RWPE2 (cell line): ENCODE measurements around the gene PHACTR4.

Experiments used
- ATAC-seq: fragments of 200-7000 bp; cut with Tn5 transposase; 3 replicates; pipeline ENCODE4 v1.9.1; 2021; ENCODE audit warnings: low read depth
- DNase-seq: peaks from one replicate; pipeline ENCODE4 v3.0.0-alpha.2; 2020; ENCODE audit warnings: low spot score
- H3K27ac ChIP-seq: fragments of 450-650 bp; 2 replicates; pipeline ENCODE4 v1.5.1; 2017; ENCODE audit warnings: mild to moderate bottlenecking; ENCODE audit not compliant: poor library complexity, severe bottlenecking
- H3K27me3 ChIP-seq: fragments of 250-450 bp; sonication (Bioruptor Pico); 2 replicates; pipeline ENCODE4 v1.5.1; 2021; ENCODE audit warnings: mild to moderate bottlenecking, moderate library complexity; ENCODE audit not compliant: insufficient read depth, poor library complexity, severe bottlenecking
- H3K36me3 ChIP-seq: fragments of 250-450 bp; sonication (Bioruptor Pico); 2 replicates; pipeline ENCODE4 v1.5.1; 2020; ENCODE audit warnings: low read depth, mild to moderate bottlenecking, moderate library complexity
- H3K4me1 ChIP-seq: fragments of 250-450 bp; sonication (Bioruptor Pico); 2 replicates; pipeline ENCODE4 v1.5.1; 2021; ENCODE audit warnings: mild to moderate bottlenecking, moderate library complexity; ENCODE audit not compliant: insufficient read depth, poor library complexity, severe bottlenecking
- H3K4me3 ChIP-seq: fragments of 250-450 bp; sonication (Bioruptor Pico); 2 replicates; pipeline ENCODE4 v1.5.1; 2021; ENCODE audit warnings: mild to moderate bottlenecking, moderate library complexity; ENCODE audit not compliant: severe bottlenecking
- H3K9me3 ChIP-seq: fragments of 250-450 bp; sonication (Bioruptor Pico); 2 replicates; pipeline ENCODE4 v1.5.1; 2021; ENCODE audit warnings: mild to moderate bottlenecking, moderate library complexity; ENCODE audit not compliant: severe bottlenecking
- TF ChIP-seq, protein P1 (sequence below): fragments of 450-650 bp; IDR thresholded peaks from one replicate; pipeline ENCODE4 v1.5.1; 2017; ENCODE audit warnings: mild to moderate bottlenecking, moderate library complexity; ENCODE audit not compliant: poor library complexity, severe bottlenecking

The PHACTR4 gene

DNA sequence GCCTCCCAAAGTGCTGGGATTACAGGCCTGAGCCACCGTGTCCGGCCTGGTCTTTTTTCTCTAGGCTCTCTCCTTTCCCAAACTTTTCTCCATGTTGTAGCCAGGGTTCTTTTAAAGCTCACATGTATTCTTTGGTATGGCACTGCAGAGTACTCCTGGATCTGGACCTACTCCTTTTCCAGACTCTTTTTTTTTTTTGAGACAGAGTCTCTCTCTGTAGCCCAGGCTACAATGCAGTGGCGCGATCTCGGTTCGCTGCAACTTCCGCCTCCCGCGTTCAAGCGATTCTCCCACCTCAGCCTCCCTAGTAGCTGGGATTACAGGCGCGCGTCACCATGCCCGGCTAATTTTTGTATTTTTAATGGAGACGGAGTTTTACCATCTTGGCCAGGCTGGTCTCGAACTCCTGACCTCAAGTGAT lies 41.3 kb upstream of the PHACTR4 start:
- peak overlapping the region; percentile 75 for H3K27ac ChIP-seq
- TF ChIP-seq, protein P1, sequence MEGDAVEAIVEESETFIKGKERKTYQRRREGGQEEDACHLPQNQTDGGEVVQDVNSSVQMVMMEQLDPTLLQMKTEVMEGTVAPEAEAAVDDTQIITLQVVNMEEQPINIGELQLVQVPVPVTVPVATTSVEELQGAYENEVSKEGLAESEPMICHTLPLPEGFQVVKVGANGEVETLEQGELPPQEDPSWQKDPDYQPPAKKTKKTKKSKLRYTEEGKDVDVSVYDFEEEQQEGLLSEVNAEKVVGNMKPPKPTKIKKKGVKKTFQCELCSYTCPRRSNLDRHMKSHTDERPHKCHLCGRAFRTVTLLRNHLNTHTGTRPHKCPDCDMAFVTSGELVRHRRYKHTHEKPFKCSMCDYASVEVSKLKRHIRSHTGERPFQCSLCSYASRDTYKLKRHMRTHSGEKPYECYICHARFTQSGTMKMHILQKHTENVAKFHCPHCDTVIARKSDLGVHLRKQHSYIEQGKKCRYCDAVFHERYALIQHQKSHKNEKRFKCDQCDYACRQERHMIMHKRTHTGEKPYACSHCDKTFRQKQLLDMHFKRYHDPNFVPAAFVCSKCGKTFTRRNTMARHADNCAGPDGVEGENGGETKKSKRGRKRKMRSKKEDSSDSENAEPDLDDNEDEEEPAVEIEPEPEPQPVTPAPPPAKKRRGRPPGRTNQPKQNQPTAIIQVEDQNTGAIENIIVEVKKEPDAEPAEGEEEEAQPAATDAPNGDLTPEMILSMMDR, result no peak
- no peak for ATAC-seq

DNA sequence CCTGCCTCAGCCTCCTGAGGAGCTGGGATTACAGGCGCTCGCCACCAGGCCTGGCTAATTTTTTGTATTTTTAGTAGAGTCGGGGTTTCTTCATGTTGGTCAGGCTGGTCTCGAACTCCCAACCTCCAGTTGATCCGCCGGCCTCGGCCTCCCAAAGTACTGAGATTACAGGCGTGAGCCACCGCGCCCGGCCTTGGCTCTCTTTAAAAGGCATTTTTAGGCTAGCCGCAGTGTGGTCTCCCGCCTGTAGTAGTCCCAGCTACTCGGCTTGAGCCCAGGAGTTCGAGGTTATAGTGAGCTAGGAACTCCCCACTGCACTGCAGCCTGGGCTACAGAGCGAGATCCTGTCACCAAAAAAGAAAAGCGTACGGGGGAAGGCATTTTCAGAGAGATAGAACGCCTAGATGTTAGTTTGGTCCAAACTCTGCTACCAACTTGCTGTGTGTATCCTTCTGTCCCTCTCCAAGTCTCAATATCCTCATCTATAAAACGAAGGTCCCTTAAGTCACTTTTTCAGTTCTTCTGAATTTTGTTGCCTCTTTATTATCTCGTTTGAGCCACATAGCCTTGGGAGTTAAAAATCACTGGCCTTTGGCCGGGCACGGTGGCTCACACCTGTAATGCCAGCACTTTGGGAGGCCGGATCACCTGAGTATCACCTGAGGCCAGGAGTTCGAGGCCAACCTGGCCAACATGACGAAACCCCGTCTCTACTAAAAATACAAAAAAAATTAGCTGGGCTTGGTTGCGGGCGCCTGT lies 40.0 kb upstream of the PHACTR4 start:
- Histone ChIP-seq H3K4me1 (peaks cover 9% of the 10 kb centered on the region), H3K36me3 (peaks cover 44% of the 10 kb centered on the region), H3K27me3 (no peaks in the 10 kb centered on the region), H3K27ac (peak overlapping the region; percentile 75), H3K4me3 (peak overlapping the region; percentile 60), H3K9me3 (no peaks in the 10 kb centered on the region)
- TF ChIP-seq, protein P1, result no peak
- ATAC-seq (no peak), DNase-seq (no peak)

More for the DNA sequence above, 41.3 kb upstream of the PHACTR4 start:
- Histone ChIP-seq H3K36me3 (peaks cover 31% of the 10 kb centered on the region), H3K4me3 (peak overlapping the region; percentile 60), H3K27me3 (no peaks in the 10 kb centered on the region), H3K4me1 (peaks cover 9% of the 10 kb centered on the region), H3K9me3 (no peaks in the 10 kb centered on the region)
- no peak for DNase-seq

DNA sequence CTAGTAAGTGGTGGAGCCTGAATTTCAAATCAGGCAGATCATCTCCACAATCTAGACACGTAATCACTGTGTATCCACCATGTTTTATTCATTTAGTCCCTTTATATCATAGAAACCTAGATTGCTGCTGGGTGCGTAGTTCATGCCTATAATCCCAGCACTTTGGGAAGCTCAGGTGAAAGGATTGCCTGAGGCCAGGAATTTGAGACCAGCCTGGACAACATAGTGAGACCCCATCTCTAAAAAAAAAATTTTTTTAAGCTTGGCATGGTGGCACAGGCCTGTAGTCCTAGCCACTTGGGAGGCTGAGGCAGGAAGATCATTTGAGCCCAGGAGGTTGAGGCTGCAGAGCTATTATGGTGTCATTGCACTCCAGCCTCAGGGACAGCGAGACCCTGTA lies 30.6 kb upstream of the PHACTR4 start:
- Histone ChIP-seq H3K36me3 (peaks cover 21% of the 10 kb centered on the region), H3K4me3 (no peak overlapping the region), H3K27ac (no peak overlapping the region), H3K9me3 (no peaks in the 10 kb centered on the region), H3K27me3 (no peaks in the 10 kb centered on the region), H3K4me1 (no peaks in the 10 kb centered on the region)
- ATAC-seq (no peak), DNase-seq (no peak)
- TF ChIP-seq, protein P1, result no peak

DNA sequence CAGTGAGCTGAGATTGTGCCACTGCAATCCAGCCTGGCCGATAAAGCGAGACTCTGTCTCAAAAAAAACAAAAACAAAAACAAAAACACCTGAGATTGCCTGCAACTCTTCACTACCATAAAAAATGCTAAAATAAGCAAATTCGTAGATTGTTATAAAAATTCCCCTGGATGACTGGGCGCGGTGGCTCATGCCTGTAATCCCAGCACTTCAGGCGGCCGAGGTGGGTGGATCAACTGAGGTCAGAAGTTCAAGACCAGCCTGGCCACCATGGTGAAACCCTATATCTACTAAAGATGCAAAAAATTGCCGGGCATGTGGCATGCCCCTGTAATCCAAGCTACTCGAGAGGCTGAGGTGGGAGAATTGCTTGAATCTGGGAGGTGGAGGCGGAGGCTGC lies 30.0 kb upstream of the PHACTR4 start:
- TF ChIP-seq, protein P1, result no peak
- no peak overlapping the region for H3K4me3 ChIP-seq
- ATAC-seq (no peak), DNase-seq (no peak)
- no peaks in the 10 kb centered on the region for H3K9me3 ChIP-seq
- peaks cover 15% of the 10 kb centered on the region for H3K36me3 ChIP-seq
- H3K27me3 ChIP-seq, result no peaks in the 10 kb centered on the region
- H3K4me1 ChIP-seq, result no peaks in the 10 kb centered on the region
- no peak overlapping the region for H3K27ac ChIP-seq

DNA sequence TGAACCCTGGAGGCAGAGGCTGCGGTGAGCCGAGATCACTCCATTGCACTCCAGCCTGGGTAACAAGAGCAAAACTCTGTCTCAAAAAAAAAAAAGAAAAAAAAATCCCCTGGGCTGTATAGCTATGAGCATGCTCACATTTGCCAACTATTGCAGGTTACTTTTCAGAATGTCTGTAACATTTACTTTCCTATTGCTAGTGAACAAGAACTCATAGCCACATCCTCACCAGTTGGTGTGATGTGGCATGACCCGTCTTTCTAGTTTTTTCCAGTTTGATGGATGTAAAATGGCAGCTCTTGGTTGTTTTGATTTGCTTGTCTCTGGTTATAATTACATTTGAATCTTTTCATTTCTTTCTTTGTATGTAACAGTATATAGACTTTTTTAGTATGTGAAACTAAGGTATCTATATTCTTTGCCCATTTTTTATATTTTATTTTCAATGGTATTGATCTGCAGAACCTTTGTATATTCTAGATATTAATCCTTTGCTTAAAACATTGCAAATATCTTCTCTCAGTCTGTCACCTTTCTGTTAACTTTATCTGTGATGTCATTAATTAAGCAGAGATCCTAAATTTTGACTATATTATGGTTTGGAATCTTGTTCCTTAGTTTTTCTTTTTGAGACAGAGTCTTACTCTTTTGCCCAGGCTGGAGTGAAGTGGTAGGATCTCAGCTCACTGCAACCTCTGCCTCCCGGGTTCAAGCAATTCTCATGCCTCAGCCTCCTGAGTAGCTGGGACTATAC lies 29.1 kb upstream of the PHACTR4 start:
- H3K36me3 ChIP-seq, result peaks cover 6% of the 10 kb centered on the region
- H3K27me3 ChIP-seq, result no peaks in the 10 kb centered on the region
- H3K27ac ChIP-seq, result no peak overlapping the region
- TF ChIP-seq, protein P1, result no peak
- ATAC-seq (no peak), DNase-seq (no peak)
- no peaks in the 10 kb centered on the region for H3K9me3 ChIP-seq
- no peak overlapping the region for H3K4me3 ChIP-seq
- no peaks in the 10 kb centered on the region for H3K4me1 ChIP-seq
